Loucy (cell line): ENCODE data around the gene SCMH1.

Experiments
- CTCF ChIP-seq: fragments of 200-600 bp; sonication (generic); conservative IDR thresholded peaks from 2 replicates; pipeline ENCODE4 v1.5.1; 2014; ENCODE audit warnings: mild to moderate bottlenecking, antibody characterized with exemption, low read length
- EZH2phosphoT487 ChIP-seq: fragments of 200-600 bp; IDR thresholded peaks from 2 replicates; pipeline ENCODE4 v1.6.1; 2018; ENCODE audit warnings: antibody characterized with exemption, mild to moderate bottlenecking, moderate library complexity, borderline replicate concordance

- TF ChIP-seq CTCF (no peak), EZH2phosphoT487 (no peak)
Observed at GRCh38 chr1:41158966-41159365, 83.1 kb downstream of the SCMH1 start.
